Stimulated activated CD4-positive, alpha-beta T cell treated with anti-CD3 and anti-CD28 coated beads, Interleukin-1b, Interleukin-23, amount 100 ng/mL, for 48 hours (primary cell): ENCODE measurements around the gene DNAH1.

Experiments
- DNase-seq: peaks from one replicate; pipeline ENCODE4 v3.0.0-alpha.2; 2020

Gene DNAH1

DNA sequence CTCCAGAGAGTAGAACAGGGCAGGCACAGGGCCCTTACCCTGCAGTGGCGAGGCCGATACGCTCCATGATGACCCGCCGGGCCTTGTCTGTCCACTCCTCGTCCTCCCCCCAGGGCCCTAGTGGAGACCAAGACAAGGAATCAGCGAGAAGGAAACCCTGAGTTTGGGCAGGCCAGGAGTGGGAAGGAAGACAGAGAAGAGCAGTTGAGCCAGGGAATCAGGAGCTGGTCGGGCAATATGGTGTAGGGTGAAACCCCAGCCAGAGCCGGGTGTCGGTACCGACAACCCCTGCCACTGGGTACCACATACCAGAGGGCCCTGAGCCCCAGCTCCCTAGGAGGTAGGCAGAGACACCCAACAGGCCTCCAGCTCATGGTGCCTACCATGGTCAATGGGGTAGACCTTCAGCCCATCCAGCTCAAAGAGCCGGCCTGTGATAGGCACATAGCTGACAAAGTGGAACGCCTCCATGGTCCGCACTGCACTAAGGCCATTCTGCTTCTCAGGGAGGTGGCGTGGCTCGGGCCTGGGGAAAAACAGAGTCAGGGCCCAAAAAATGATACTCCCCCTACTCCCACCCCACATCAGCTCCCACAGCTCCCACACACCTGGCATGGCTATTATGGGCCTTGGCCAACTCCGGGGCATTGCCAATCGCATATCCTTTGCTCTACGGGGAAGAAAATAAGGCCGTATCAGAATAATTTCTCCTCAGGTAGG, 90.8 kb downstream of the DNAH1 start:
- no peak for DNase-seq

DNA sequence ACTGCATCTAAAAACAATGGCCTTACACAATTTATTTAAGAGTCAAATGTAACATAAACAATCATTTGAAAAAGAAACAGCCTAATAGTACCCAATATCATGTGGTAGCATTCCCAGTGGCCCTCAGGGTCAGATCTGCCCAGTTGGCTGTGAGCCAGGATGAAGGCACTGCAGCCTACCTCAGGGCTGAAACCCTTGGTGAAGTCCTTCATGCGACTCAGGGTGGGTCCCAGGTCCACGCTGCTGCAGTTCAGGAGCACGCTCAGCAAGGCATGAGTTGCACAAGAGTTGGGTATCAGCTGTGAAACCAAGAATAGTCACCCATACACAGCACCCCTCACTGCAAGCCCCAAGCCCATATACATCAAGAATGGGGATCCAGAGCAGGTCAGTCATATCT, 91.7 kb downstream of the DNAH1 start:
- DNase-seq, result no peak

DNA sequence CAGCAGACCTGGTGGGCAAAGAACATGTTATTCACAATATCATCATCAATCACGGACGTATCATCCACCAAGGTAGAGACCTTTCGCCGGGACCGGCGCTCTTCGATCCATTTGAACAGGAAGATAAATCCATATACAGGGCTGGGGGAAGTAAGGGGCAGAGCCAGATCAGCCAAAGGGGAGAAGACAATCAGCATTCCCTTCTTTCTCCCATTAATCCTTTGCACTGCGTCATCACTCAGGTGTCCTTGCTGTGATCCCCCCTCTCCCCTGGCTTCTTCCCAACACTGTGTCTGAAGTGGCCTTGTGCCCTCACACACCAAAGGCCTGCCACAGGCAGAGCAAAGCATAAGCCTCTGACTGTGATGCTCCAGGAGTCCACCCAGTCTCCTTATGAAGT, 92.3 kb downstream of the DNAH1 start:
- DNase-seq, result no peak

DNA sequence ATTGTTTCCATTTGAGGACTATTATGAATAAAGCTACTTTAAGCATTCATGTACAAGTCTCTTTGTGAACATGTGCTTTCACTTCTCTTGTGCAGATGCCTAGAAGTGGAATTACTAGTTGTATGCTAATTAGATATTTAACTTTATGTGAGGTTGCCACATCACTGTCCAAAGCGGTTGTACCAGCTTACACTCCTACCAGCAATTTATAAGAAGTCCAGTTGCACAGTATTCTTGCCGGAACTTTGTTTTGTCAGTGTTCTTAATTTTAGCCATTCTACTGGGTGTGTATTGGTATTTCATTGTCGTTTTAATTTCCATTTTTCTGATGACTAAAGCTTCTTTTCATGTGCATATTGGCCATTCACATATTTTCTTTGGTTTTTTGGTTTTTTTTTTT, 99.7 kb downstream of the DNAH1 start:
- no peak for DNase-seq

DNA sequence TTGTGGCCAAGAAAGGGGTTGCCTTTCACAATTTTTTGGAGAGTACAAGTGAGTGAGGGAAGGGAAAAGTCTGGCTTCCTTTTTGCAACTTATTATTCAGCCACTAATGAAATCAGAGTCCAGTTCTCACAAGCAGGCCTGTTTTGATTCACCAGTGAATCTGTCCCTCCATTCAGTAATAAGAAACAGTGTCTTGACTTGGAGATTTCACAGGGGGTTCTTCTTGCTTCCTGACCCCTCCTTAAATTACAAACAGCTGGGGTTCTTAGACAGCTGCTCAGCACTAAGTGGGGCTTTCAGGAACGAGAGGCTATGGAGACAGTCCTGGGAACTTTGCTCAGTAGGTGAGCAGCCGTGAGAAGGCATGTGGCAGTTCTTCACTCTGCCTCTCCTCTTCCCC, 104.3 kb downstream of the DNAH1 start:
- DNase-seq, result no peak

DNA sequence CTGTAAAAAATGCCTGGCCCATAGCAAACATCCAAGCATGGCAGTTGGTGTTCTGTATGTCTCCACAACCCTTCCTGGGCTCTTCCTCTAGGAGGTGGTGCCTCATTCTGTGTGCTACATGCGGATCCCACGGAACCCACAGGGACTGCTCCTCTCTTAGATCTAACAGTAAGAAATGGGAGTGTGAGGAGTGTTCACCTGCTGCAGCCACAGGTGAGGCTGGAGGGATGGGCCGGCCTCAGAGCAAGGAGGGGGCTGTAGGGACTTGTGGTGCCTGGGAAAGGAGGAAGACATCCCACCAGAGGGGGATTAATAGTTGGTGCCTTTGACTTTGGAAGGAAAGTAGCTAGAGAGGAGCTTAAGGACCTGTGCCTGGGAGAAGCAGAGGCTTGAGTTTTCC, 106.5 kb downstream of the DNAH1 start:
- no peak for DNase-seq

DNA sequence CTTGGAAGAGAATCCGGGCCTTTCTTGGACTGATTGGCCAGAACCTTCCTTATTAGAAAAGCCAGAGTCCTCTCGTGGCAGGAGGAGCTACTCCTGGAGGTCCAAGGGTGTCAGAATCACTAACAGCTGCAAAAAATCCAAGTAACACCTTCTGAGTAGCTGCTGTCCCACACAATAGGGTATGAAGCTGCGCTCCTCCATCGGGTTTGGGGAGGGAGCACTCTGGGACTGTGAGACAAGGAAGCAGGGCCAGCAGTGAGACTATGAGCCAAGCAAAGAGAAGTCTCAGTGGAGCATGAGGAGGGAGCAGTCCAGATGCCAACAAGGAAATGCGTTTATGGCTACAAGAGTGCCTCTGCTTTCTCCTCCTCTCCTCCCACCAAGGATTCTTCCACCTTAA, 107.1 kb downstream of the DNAH1 start:
- no peak for DNase-seq

DNA sequence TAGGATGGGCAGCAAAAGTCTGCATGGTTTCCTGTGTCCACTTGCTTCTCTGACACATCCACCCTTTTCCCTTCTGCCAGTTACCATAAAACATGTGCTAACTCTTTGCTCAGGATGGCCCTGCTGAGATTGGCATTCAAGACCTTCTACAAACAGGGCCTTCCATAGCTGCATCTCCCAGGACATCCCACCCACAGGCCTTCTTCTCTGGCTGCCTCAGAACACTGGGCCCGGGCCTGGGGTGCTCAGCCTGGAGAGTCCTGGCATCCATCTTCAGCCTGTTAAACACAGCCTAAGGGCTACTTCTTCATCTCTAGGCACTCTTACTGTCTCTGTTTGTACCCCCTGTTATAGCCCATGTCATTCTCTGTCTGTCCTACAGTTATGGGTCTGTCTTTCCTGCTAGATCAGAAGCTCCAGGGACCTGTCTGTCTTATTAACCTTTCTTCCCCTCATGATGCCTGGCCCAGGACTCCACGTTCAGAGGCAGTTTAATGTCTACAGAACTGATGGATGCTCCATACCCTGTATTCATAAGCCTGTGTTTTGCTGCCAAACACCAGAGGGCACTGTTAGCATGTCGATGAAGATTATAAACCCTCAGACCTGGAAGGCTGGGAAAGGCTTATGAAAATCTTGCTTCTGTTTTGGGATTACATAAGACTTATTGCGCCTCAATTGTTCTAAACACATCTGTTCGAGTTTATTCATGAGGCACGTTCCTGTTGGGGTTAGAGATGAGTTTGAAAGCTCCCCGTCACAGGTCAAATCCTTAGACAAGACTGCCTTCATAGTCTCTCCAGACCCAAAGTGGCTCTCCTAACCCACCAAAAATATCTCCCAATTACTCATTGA, 112.3 kb downstream of the DNAH1 start:
- DNase-seq, result no peak

DNA sequence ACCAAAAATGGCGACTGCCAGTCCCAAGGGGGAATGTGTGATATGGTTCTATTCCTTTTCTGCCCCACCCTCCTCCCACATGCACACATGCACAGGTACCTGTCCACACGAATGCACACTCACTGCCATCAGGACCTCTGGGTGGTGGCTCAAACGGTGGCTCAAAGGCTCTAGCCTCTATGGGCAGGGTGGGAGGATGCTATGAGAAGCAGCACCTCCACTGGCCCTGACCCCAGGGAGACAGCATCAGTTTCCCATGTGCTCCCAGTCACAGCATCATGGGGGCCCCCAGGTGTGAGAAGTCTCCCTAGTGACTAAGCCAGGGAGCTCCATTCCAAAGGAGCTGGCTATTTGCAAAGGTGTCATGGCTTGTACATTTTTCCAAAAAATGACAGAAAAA, 112.9 kb downstream of the DNAH1 start:
- DNase-seq, result no peak

DNA sequence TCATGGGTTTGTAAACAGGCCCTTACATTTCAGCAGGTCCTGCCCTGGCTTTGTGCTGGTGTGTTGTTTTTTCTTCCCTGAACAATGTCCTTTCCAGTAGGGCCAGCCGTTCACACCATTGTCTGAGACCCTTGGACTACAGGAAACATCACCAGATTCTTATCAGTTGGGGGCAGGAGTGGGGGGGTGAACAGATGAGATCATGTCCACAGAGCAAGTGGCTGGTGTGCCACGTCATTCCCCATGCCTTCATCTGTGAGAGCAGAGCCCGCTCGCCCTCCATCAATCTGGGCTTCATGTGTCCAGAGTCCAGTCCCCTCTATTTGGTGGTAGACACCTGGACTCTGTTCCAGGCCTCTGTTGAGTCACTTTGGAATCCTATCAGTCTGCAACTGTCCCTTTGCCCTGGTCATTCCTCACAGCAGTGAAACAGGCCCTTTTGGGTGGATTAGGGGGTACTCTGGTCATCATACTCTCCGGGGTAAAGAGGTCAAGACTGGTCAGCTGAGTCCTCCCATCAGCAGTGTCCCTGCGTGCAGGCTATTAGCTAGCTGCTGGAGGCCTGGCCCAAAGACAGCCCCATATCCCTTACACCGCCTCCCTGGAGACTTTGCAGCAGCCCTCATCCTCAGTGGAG, 113.8 kb downstream of the DNAH1 start:
- no peak for DNase-seq

DNA sequence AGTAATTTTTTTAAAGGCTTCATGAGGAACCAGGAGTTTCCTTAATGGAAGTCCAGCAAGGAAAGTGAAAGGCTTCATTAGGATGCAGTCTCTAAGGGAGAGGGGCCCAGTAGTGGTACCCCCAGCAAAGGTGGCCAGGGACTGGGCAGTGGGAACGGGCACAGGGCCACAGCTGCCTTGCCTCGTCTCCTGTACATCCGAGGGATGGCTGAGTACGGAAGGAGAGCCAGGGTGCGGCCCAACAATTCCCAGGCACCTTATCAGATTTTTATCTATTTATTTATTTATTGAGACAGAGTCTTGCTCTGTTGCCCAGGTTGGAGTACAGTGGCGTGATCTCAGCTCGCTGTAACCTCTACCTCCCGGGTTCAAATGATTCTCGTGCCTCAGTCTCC, 114.3 kb downstream of the DNAH1 start:
- DNase-seq, result no peak

DNA sequence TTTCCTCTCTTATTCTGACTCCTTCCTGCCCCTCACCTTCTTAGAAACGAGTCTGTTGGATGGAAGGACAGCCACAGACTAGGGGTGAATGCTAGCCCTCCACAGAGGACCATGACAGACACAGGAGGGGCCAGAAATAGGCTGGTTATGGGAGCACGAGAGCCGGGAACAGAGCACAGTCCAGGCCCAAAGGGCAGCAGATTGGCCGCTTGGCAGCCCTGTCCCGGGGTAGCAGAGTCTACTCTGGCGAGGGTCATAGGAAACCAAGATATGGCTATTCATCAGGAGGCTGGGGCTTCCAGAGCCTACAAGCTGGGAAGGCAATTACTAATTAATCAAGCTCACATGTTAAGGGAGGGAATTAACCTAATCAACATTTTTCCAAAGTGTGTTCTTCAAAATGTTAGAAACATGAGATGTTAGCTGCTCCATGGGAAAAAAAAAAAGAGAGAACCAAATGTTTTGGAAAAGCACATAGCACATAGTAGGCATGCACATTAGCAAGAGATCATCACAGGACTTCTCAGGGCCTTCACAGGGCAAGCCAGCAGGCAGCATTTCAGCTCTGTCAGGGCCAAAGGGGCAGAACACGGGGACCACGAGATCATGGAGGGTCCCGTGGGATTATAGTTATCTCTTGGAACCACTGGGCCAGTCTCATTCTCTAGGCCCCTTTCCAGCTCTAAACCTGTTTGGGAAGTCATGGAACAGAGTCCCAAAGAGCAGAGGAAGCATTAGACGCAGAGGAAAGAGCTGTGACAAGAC, 115.5 kb downstream of the DNAH1 start:
- DNase-seq, result no peak

DNA sequence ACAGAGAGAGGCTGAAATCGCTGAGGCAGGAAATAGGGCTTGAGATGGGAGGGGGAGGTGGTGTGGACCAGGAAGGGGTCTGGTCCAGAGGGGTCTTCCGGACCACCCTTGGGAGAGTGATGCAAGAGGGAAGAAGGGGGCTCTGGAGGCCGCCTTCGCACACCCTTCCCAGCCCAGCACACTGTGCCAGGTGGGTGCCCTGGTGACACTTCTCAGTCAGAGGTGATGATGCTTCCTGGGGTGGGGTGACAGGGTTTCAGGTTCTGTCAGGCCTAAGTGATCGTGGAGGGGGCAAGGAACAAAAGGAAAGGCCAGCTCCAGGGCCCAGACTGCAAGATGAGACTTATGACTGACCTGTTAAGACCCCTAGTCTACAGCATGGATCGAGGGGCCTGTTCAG, 116.1 kb downstream of the DNAH1 start:
- DNase-seq, result no peak

DNA sequence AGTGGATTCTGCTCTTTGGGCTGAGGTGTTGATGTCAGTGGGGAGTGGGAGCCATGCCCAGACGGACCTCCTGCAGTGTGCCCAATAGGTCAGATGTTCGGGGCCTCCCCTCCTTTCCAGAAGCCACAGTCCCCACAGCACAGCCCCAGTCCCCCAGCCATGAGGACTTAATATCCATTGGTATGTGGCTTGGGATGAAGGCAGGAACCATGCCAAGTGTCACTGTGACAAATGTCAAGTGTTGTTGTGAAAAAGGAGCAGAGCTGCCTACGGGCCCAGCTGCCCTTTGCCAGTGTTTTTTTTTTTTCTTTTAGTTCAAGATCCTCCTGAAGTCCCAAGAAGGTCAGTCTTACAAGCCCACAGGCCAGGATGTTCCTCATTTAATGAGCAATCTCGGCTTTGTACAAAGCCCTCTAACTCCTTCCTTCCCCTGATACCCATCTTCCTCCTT, 116.6 kb downstream of the DNAH1 start:
- no peak for DNase-seq

DNA sequence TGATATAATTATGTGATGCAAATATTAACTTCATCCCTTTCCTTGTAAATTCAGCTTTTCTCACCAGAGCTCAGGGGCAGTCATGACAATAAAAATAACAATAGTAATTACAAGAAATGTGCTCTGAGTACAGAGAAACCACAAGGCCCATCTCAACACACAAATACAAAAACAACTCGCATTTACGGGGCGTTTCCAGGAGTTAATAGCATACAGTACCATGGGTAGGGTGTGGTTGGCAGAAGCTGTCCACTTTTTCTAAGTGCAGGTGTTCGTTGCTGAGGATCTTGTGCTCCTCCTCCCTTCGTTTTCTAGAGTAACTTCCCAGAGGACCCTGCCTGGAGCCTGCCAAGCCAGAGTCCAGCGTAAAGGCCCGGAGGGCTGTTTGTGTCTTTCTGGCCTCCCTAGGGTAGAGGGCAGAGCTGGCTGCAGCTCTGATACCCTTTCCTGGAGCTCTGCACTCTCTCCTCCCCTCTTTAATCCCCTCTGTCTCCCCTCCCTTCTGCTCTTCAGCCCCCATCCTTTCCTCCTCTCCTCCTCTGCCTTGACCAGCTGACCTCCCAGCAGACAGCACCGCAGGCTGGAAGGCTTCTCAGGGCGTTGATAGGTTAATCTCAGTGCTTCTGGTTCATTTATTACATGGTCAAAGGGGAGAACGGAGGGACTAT, 117.3 kb downstream of the DNAH1 start:
- no peak for DNase-seq

DNA sequence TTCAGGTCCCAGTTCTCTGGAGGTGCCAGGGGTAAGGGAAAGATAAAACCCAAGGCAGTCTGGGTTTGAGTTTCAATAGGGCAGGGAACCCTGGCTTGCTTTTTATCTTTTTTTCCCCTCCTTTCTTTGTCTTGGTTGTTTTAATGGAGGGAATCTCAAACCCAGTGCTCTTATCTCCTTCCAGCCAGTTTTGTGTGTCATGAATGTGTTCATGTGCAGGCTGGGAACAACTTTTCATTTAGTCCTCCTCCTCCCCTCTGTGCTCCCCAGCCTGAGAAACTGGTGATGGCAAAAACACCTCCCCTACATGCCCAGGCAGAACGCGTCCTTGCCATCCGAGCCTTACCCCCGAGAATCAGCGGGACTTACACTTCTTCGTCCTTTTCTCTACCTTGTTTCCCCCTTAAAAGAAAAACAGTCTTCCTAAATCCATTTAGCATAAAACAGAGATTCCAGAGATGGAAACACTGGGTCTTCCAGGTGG, 117.9 kb downstream of the DNAH1 start:
- no peak for DNase-seq

DNA sequence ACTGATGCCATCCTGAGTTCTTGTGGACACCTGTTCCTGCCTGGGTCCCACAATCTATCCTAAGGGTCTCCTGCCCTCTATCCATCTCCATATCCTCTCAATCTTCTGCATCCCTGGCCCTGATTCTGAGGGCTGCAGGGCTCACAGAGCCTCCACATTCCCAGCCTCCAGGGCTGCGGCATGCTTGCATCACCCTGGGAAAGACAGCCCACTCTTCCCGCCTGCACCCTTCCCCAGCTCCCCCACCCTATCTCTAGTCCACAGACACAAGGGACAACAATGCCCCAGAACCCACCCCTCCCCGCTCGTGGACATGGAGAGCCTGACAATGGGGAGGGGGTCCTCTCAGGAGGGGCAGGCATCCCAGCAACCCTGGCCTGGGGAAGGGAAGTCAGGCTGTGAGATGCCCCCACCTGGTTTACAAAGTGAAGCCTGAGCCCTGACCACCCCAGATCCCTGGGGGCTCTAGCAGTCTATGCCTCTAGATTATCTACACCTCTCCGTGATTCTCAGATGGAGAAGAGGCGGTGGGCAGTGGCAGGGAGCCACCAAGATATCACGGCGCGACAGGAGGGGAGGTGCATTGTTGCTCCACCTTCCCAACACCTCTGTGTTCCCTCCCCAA, 118.5 kb downstream of the DNAH1 start:
- DNase-seq, result no peak

DNA sequence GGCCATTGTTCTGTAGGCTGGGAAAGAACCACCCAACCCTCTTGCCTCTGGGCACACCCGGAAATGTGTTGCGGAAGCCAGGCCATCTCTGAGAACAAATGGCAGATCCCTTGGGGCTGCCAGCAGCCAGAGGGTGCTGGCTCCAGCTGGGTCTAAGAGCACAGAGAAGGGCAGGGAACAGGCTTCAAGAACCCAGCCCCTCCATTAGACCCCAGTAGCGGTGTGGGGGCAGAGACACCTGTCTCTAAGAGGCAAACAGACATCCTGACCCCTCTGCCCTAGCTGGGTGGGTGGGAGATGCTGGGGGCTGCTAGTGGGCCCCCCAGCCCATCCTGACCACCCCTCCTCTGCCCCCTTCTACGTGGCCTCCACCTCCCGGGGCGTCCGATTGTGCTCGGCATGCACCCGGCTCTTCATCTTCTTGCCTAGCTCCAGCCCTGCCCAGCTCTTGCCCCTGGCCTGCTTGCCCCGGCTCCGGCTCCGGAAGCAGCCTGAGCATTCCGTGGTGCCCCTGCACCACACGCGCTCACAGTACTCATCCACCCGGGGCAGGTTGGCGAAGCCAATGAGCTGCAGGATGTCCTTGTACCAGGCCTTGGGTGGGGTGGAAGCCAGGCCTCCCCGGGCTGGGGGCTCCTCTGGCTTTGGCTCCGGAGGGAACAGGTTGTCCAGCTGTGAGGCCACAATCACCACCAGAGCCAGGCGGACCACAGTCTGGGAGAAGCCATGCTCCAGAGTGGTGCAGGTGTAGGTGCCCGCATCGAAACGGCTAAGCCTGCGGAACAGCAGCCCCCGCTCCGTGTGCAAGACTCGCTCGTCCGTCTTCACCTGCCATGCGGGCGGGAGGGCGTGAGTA, 119.4 kb downstream of the DNAH1 start:
- no peak for DNase-seq

DNA sequence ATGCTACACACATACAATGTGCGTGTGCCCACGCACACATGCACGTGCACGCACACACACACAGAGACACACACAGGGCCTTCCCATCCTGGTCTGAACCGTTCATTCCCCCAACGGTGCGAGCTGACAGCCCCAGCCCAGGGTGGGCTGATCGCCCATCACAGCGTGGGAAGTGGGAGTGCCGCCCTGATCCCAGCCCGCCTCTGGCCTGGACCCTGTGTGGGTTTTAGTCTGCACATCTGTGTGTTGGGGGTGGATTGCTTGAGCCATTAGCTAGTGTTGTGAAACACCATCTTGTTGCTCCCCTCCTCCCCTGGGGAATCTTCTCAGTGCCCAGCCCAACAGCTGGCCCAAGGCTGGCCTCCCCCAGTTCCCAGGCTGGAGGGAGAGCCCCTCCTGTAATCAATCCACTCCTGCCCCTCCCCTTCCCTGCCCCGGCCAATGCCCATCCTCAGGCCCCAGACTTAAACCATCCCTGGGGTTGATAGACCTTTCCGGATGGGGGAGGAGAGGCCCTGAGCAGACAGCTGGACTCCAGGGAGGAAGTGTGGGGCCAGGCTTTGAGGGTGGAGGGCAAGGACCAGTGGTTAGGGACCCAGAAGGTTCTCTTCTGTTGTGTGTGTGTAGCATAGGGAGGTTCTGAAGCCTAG, 120.5 kb downstream of the DNAH1 start:
- DNase-seq, result no peak

DNA sequence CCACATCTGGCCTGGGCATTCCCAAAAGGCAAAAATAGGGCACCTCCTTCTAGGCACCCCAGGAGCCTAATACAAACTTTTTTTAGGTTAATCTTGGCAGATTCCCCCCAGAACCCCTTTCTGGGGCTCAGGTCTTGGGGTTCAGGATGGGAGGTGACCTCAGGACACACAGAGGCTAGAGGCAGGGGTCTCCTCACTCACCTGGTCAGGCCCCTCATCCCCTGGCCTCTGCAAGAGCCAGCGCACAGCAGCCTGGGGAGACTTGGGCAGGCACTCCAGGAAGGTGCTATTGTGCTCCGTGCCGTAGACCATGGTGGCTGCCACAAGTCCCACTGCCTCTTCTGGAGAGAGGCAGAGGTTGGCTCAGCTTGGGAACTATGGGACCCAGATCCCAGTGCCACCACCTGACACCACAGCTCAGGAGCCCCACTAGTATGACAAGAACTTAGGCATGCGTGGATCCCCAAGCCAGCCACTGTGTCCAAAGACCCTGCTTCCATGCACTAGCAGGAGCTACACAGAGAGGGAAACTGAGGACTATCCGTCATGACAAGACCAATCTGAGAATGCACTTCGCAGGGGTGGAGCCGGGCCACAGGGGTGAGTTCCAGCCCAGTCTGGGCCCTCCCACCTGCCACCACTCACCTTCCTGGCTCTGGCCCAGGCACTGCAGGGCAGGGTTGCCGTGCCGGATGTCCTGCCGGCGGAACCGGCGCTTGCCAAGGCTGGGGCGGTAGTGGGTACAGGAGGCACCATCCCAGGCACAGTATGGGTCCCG, 121.4 kb downstream of the DNAH1 start:
- DNase-seq, result no peak
